ENCODE measurements around the gene AGFG1.
"Not testable (repeated sequence)": the region's sequence is repeated elsewhere in the genome, so short reads cannot be mapped to it uniquely, and the experiment has no call there.

The AGFG1 gene

GRCh38 chr2:227551836-227552235 is 79.9 kb downstream of the AGFG1 start:
- DNase-seq: no peak

GRCh38 chr2:227562581-227562980 is 90.6 kb downstream of the AGFG1 start:
- no peak for DNase-seq

GRCh38 chr2:227565080-227565479 is 93.1 kb downstream of the AGFG1 start:
- no peak for DNase-seq

GRCh38 chr2:227566012-227566411 is 94.1 kb downstream of the AGFG1 start:
- DNase-seq: no peak

GRCh38 chr2:227568852-227569169 is 96.9 kb downstream of the AGFG1 start:
- DNase-seq: no peak

GRCh38 chr2:227570615-227571014 is 98.7 kb downstream of the AGFG1 start:
- DNase-seq: no peak

GRCh38 chr2:227576110-227576509 is 104.2 kb downstream of the AGFG1 start:
- DNase-seq: no peak

GRCh38 chr2:227576812-227577211 is 104.9 kb downstream of the AGFG1 start:
- no peak for DNase-seq

GRCh38 chr2:227577555-227577954 is 105.6 kb downstream of the AGFG1 start:
- no peak for DNase-seq

GRCh38 chr2:227578642-227579041 is 106.7 kb downstream of the AGFG1 start:
- DNase-seq: no peak

GRCh38 chr2:227579791-227580190 is 107.8 kb downstream of the AGFG1 start:
- DNase-seq: no peak

GRCh38 chr2:227582369-227582768 is 110.4 kb downstream of the AGFG1 start:
- no peak for DNase-seq

- no peak for DNase-seq
Measured at GRCh38 chr2:227592694-227593387, 120.9 kb downstream of the AGFG1 start.

GRCh38 chr2:227595797-227596196 is 123.8 kb downstream of the AGFG1 start:
- DNase-seq: no peak

GRCh38 chr2:227597036-227597435 is 125.1 kb downstream of the AGFG1 start:
- no peak for DNase-seq

GRCh38 chr2:227597998-227598397 is 126.0 kb downstream of the AGFG1 start:
- DNase-seq: no peak

GRCh38 chr2:227598835-227599503 is 127.0 kb downstream of the AGFG1 start, which contains the start of gene SCYGR2:
Gene SCYGR2 (plus strand): TSS chr2:227598893. CDS start chr2:227598893, 0 bp downstream.
- not testable (repeated sequence) for DNase-seq

GRCh38 chr2:227602358-227602757 is 130.4 kb downstream of the AGFG1 start:
- DNase-seq: no peak

GRCh38 chr2:227606476-227606875 is 134.5 kb downstream of the AGFG1 start:
- DNase-seq: no peak

- no peak for DNase-seq
Measured at GRCh38 chr2:227607941-227608340, 136.0 kb downstream of the AGFG1 start.

GRCh38 chr2:227608561-227609338 is 136.8 kb downstream of the AGFG1 start:
- DNase-seq: no peak

- DNase-seq: no peak
Measured at GRCh38 chr2:227610123-227610522, 138.2 kb downstream of the AGFG1 start.

Measured in stimulated activated CD4-positive, alpha-beta T cell treated with anti-CD3 and anti-CD28 coated beads, Interleukin-2, amount 100 ng/mL, for 24 hours (primary cell).